Smooth muscle cell (in vitro differentiated cells): ENCODE data around the gene ARID3B. TPM values are rescaled to one million over a fixed set of nuclear protein-coding genes. Genes with fewer than 3 reads are reported as not detected.

ENCODE experiments used
- DNase-seq: peaks from one replicate; lab custom pipeline; 2025; ENCODE audit not compliant: unreplicated experiment; lab: John Stamatoyannopoulos, UW
- H2AFZ ChIP-seq: fragments of 200-600 bp; sonication (generic); 2 replicates; pipeline ENCODE4 v1.6.0; 2016; ENCODE audit warnings: antibody characterized with exemption, low read depth, mild to moderate bottlenecking
- H3F3A ChIP-seq: fragments of 200-600 bp; sonication (generic); 2 replicates; pipeline ENCODE4 v1.6.0; 2017; ENCODE audit warnings: antibody characterized with exemption, low read depth
- H3K27ac ChIP-seq: fragments of 200-600 bp; sonication (generic); 2 replicates; pipeline ENCODE4 v1.5.1; 2016; ENCODE audit warnings: low read depth, mild to moderate bottlenecking
- H3K27me3 ChIP-seq: fragments of 200-600 bp; sonication (generic); 2 replicates; pipeline ENCODE4 v1.6.1; 2016; ENCODE audit warnings: low read depth, mild to moderate bottlenecking
- H3K36me3 ChIP-seq: fragments of 200-600 bp; sonication (generic); 2 replicates; pipeline ENCODE4 v1.5.1; 2016; ENCODE audit warnings: low read depth
- H3K4me1 ChIP-seq: fragments of 200-600 bp; sonication (generic); 2 replicates; pipeline ENCODE4 v1.5.1; 2016; ENCODE audit warnings: low read depth
- H3K4me2 ChIP-seq: fragments of 200-600 bp; sonication (generic); 2 replicates; pipeline ENCODE4 v1.6.0; 2016; ENCODE audit warnings: mild to moderate bottlenecking
- H3K4me3 ChIP-seq: fragments of 200-600 bp; sonication (generic); 2 replicates; pipeline ENCODE4 v1.5.1; 2016; ENCODE audit warnings: mild to moderate bottlenecking
- H3K79me2 ChIP-seq: fragments of 200-600 bp; sonication (generic); 2 replicates; pipeline ENCODE4 v1.6.0; 2016; ENCODE audit warnings: low read depth, mild to moderate bottlenecking
- H3K9ac ChIP-seq: fragments of 200-600 bp; sonication (generic); 2 replicates; pipeline ENCODE4 v1.6.0; 2016; ENCODE audit warnings: low read depth
- H3K9me3 ChIP-seq: fragments of 200-600 bp; sonication (generic); replicated peaks from 2 replicates; pipeline ENCODE4 v1.5.1; 2016; ENCODE audit warnings: low read depth
- H4K20me1 ChIP-seq: fragments of 200-600 bp; sonication (generic); 2 replicates; pipeline ENCODE4 v1.6.0; 2016; ENCODE audit warnings: low read depth
- WGBS: methylation state at CpG from one replicate; pipeline ENCODE4 v1.1.7; 2016; ENCODE audit warnings: low lambda C conversion rate; 5-methylcytosine and 5-hydroxymethylcytosine counted together
- polyA plus RNA-seq: library from polyadenylated mRNA; unstranded; fragments of >200 nt; fragmentation: Nextera tagmentation; extraction: Ambion mirVana; gene quantifications from 2 replicates; pipeline ENCODE4 v1.2.1, GENCODE V29; 2016
- total RNA-seq: library from RNA; depleted of rRNA; stranded (reverse); fragments of >200 nt; gene quantifications from 2 replicates; pipeline ENCODE4 v1.2.3, GENCODE V29; 2014
- TF ChIP-seq, protein P1 (sequence below): fragments of 200-600 bp; sonication (generic); IDR thresholded peaks from 2 replicates; pipeline ENCODE4 v1.5.1; 2017; ENCODE audit warnings: borderline replicate concordance, mild to moderate bottlenecking, antibody characterized with exemption; ENCODE audit not compliant: insufficient read depth, poor library complexity, severe bottlenecking

The ARID3B gene
- total and polyA plus RNA-seq, 2 experiments from 2014 or later, result 7.2 to 7.7 TPM

DNA sequence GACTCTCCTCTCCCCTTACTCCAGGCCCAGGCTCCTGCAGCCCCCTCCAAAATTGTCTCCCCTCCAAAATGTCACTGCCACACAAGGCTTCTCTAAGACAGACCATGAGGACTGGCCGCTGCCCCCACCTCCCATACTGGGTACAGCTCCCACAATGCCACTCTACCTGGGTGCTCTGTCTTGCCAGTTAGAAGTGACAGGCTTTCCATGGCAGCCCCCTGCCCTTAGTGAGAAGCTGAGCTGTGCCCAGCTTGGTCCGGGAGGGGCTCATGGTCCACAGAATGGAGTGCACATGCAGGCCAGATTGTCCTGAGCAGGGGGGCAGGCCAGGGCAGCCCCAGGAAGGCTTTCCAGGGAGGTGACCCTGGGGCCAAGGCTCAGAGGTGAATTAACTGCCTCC is 71.7 kb downstream of the ARID3B start:
- Histone ChIP-seq H3K9ac (no peak overlapping the region), H3F3A (peaks cover 10% of the 10 kb centered on the region), H3K27me3 (no peaks in the 10 kb centered on the region), H3K4me1 (peaks cover 13% of the 10 kb centered on the region), H3K9me3 (no peaks in the 10 kb centered on the region), H3K4me2 (no peak overlapping the region), H4K20me1 (peaks cover 16% of the 10 kb centered on the region), H2AFZ (no peak overlapping the region), H3K4me3 (no peak overlapping the region), H3K27ac (no peak overlapping the region), H3K36me3 (no peaks in the 10 kb centered on the region), H3K79me2 (peaks cover 25% of the 10 kb centered on the region)
- TF ChIP-seq, protein P1, sequence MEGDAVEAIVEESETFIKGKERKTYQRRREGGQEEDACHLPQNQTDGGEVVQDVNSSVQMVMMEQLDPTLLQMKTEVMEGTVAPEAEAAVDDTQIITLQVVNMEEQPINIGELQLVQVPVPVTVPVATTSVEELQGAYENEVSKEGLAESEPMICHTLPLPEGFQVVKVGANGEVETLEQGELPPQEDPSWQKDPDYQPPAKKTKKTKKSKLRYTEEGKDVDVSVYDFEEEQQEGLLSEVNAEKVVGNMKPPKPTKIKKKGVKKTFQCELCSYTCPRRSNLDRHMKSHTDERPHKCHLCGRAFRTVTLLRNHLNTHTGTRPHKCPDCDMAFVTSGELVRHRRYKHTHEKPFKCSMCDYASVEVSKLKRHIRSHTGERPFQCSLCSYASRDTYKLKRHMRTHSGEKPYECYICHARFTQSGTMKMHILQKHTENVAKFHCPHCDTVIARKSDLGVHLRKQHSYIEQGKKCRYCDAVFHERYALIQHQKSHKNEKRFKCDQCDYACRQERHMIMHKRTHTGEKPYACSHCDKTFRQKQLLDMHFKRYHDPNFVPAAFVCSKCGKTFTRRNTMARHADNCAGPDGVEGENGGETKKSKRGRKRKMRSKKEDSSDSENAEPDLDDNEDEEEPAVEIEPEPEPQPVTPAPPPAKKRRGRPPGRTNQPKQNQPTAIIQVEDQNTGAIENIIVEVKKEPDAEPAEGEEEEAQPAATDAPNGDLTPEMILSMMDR, result no peak
- DNase-seq, result no peak
- WGBS, result 94% methylated on average over 2 of the region's 2 CpGs

DNA sequence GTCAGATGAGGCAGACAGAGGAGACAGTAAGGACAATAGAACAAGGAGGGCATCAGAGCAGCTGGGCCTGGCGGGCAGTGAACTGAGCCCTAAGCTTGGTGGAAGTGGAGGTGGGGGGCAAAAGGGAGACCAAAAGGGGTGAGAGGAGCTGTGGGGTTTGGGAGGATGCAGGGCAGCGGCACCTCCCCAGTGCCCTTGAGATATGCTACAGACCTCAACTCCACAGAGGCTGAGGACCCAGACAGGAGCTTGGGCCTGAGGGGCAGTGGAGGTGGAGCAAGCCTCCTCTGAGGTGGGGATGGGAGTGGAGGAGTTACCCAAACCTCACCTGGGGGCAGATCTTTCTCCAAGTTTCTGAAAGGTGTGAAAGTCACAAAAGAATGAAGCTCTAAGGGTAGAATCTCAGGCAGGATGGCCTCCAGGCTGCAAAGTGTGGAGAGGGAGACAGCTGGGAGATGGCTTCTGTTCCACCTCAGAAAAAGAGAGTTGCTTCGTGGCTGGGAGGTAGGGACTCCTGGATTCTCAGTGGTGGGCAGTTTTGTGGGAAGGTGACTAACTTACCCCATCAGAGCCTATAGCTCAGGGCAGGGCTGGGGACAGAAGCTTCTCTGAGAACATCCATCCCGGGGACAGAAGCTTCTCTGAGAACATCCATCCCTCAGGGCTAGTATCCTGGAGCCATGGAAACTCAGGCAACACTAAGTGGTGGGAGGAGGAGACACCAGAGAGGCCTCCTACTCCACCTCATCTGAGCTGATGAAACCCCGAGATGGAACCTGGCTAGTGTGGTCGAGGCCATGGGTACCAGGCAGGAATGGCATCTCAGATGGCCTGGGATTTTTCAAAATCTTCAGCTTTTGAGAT is 72.3 kb downstream of the ARID3B start:
- Histone ChIP-seq H3K4me1 (peaks cover 13% of the 10 kb centered on the region), H3F3A (peaks cover 10% of the 10 kb centered on the region), H4K20me1 (peaks cover 22% of the 10 kb centered on the region), H3K4me2 (no peak overlapping the region), H3K27me3 (no peaks in the 10 kb centered on the region), H3K36me3 (no peaks in the 10 kb centered on the region), H3K9ac (no peak overlapping the region), H3K4me3 (no peak overlapping the region), H2AFZ (no peak overlapping the region), H3K27ac (no peak overlapping the region), H3K9me3 (no peaks in the 10 kb centered on the region), H3K79me2 (peaks cover 31% of the 10 kb centered on the region)
- TF ChIP-seq, protein P1, result no peak
- WGBS, result 84% methylated on average over 6 of the region's 6 CpGs
- no peak for DNase-seq

DNA sequence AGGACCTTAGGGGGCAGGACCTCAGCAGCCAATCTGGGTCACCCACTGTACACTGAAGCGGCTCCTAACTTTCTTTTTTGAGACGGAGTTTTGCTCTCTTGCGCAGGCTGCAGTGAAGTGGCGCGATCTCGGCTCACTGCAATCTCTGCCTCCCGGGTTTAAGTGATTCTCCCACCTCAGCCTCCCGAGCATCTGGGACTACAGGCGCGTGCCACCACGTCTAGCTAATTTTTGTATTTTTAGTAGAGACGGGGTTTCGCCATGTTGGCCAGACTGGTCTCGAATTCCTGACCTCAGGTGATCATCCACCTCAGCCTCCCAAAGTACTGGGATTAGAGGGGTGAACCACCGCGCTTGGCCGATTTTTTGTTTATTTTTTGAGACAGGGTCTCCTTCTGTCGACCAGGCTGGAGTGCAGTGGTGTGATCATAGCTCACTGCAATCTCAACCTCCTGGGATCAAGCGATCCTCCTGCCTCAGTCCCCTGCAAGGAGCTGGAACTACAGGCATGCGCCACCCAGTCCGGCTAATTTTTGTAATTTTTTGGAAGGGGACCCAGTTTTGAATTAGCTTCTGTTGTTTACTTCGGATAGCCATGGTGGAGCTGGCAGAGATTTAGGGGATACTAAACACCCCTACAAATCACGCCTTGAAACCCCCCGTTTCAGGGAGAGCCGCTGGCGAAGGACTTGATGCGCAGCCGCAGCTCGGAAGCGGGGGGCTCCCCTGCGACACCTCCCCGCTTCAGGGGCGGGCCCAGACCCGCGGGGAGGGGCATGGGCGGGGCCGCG is 73.1 kb downstream of the ARID3B start:
- Histone ChIP-seq H3K79me2 (peaks cover 40% of the 10 kb centered on the region), H3K27me3 (no peaks in the 10 kb centered on the region), H3K4me1 (peaks cover 13% of the 10 kb centered on the region), H2AFZ (peak overlapping the region; percentile 70), H3K9ac (peak overlapping the region; percentile 10), H3K4me3 (peak overlapping the region; percentile 92), H3F3A (peaks cover 10% of the 10 kb centered on the region), H3K4me2 (peak overlapping the region; percentile 92), H4K20me1 (peaks cover 31% of the 10 kb centered on the region), H3K36me3 (no peaks in the 10 kb centered on the region), H3K9me3 (no peaks in the 10 kb centered on the region), H3K27ac (peak overlapping the region; percentile 38)
- WGBS, result 39% methylated on average over 38 of the region's 38 CpGs
- TF ChIP-seq, protein P1, result no peak
- no peak for DNase-seq
